Measurements from ENCODE around the gene RAVER1.

The RAVER1 gene

GRCh38 chr19:10266706-10267105 is 66.6 kb downstream of the RAVER1 start:
- no peak for DNase-seq
